NCI-H69 (cell line): ENCODE measurements around the gene GLCE.
"Not testable (repeated sequence)": the region's sequence is repeated elsewhere in the genome, so short reads cannot be mapped to it uniquely, and the experiment has no call there.

ENCODE experiments used
- DNase-seq: peaks from one replicate; lab custom pipeline; 2025; lab: John Stamatoyannopoulos, UW

The GLCE gene

GRCh38 chr15:69275074-69275670 is 114.7 kb downstream of the GLCE start:
- DNase-seq: no peak

GRCh38 chr15:69275933-69276560 is 115.6 kb downstream of the GLCE start:
- no peak for DNase-seq

GRCh38 chr15:69277316-69277715 is 116.9 kb downstream of the GLCE start:
- no peak for DNase-seq

GRCh38 chr15:69279636-69280035 is 119.2 kb downstream of the GLCE start:
- no peak for DNase-seq

GRCh38 chr15:69280783-69281182 is 120.3 kb downstream of the GLCE start:
- DNase-seq: no peak

- DNase-seq: no peak
Measured at GRCh38 chr15:69282104-69282743, 121.8 kb downstream of the GLCE start.

- no peak for DNase-seq
Measured at GRCh38 chr15:69285834-69286233, 125.4 kb downstream of the GLCE start.

- DNase-seq: no peak
Measured at GRCh38 chr15:69288011-69288410, 127.6 kb downstream of the GLCE start.

GRCh38 chr15:69288531-69289341 is 128.3 kb downstream of the GLCE start:
- DNase-seq: peak; percentile 54

- DNase-seq: peak; percentile 62
Measured at GRCh38 chr15:69289342-69290146, 129.1 kb downstream of the GLCE start.

GRCh38 chr15:69290346-69291164 is 130.1 kb downstream of the GLCE start:
- DNase-seq: no peak

GRCh38 chr15:69291651-69292050 is 131.2 kb downstream of the GLCE start:
- not testable (repeated sequence) for DNase-seq

- no peak for DNase-seq
Measured at GRCh38 chr15:69292826-69293420, 132.5 kb downstream of the GLCE start.

- DNase-seq: no peak
Measured at GRCh38 chr15:69293741-69294615, 133.5 kb downstream of the GLCE start.

- DNase-seq: no peak
Measured at GRCh38 chr15:69296606-69297005, 136.2 kb downstream of the GLCE start.

- DNase-seq: peak; percentile 5
Measured at GRCh38 chr15:69297642-69298353, 137.4 kb downstream of the GLCE start.

- no peak for DNase-seq
Measured at GRCh38 chr15:69298354-69298696, 137.9 kb downstream of the GLCE start.

GRCh38 chr15:69298697-69299441 is 138.4 kb downstream of the GLCE start, which contains the start of gene PAQR5:
PAQR5 (plus strand) TSS chr15:69298912; CDS start chr15:69360081, 61,169 bp downstream.
- DNase-seq: peak; percentile 72
